ENCODE results near the gene TPPP3.
"Not testable (repeated sequence)": the region's sequence is repeated elsewhere in the genome, so short reads cannot be mapped to it uniquely, and the experiment has no call there.

Gene TPPP3

GRCh38 chr16:67389911-67390815 is 3.1 kb downstream of the TPPP3 start:
- Histone ChIP-seq H3K9me3 (ENCODE audit: control insufficient read depth, low read length) (no peaks in the 10 kb centered on the region), H3K27ac (ENCODE audit: insufficient read depth, low read depth, low read length, poor library complexity, severe bottlenecking) (no peak overlapping the region), H3K36me3 (ENCODE audit: control insufficient read depth, insufficient read depth, low read length) (no peaks in the 10 kb centered on the region), H3K4me1 (ENCODE audit: control insufficient read depth, insufficient read depth, low read length) (peaks cover 37% of the 10 kb centered on the region), H3K27me3 (ENCODE audit: control insufficient read depth, insufficient read depth, low read length, poor library complexity, severe bottlenecking) (peaks cover 36% of the 10 kb centered on the region), H3K4me3 (ENCODE audit: insufficient read depth, low read depth, low read length) (no peak overlapping the region)
- WGBS, 2 experiments, result 93 to 94% methylated on average over 27 of the region's 27 CpGs

- H3K9me3 ChIP-seq (ENCODE audit: control insufficient read depth, low read length), result no peaks in the 10 kb centered on the region
- 87 to 97% methylated on average over 2 of the region's 2 CpGs for WGBS, 2 experiments
- peaks cover 20% of the 10 kb centered on the region for H3K27me3 ChIP-seq (ENCODE audit: control insufficient read depth, insufficient read depth, low read length, poor library complexity, severe bottlenecking)
- peaks cover 25% of the 10 kb centered on the region for H3K4me1 ChIP-seq (ENCODE audit: control insufficient read depth, insufficient read depth, low read length)
- no peak overlapping the region for H3K27ac ChIP-seq (ENCODE audit: insufficient read depth, low read depth, low read length, poor library complexity, severe bottlenecking)
- H3K36me3 ChIP-seq (ENCODE audit: control insufficient read depth, insufficient read depth, low read length), result no peaks in the 10 kb centered on the region
- H3K4me3 ChIP-seq (ENCODE audit: insufficient read depth, low read depth, low read length), result no peak overlapping the region
Measured at GRCh38 chr16:67388591-67388990, 4.7 kb downstream of the TPPP3 start.

GRCh38 chr16:67388191-67388590 is 5.1 kb downstream of the TPPP3 start:
- H3K9me3 ChIP-seq (ENCODE audit: control insufficient read depth, low read length), result no peaks in the 10 kb centered on the region
- H3K4me1 ChIP-seq (ENCODE audit: control insufficient read depth, insufficient read depth, low read length), result peaks cover 23% of the 10 kb centered on the region
- 88 to 89% methylated on average over 8 of the region's 8 CpGs for WGBS, 2 experiments
- no peaks in the 10 kb centered on the region for H3K36me3 ChIP-seq (ENCODE audit: control insufficient read depth, insufficient read depth, low read length)
- H3K27me3 ChIP-seq (ENCODE audit: control insufficient read depth, insufficient read depth, low read length, poor library complexity, severe bottlenecking), result peaks cover 16% of the 10 kb centered on the region
- H3K27ac ChIP-seq (ENCODE audit: insufficient read depth, low read depth, low read length, poor library complexity, severe bottlenecking), result no peak overlapping the region
- no peak overlapping the region for H3K4me3 ChIP-seq (ENCODE audit: insufficient read depth, low read depth, low read length)

DNA sequence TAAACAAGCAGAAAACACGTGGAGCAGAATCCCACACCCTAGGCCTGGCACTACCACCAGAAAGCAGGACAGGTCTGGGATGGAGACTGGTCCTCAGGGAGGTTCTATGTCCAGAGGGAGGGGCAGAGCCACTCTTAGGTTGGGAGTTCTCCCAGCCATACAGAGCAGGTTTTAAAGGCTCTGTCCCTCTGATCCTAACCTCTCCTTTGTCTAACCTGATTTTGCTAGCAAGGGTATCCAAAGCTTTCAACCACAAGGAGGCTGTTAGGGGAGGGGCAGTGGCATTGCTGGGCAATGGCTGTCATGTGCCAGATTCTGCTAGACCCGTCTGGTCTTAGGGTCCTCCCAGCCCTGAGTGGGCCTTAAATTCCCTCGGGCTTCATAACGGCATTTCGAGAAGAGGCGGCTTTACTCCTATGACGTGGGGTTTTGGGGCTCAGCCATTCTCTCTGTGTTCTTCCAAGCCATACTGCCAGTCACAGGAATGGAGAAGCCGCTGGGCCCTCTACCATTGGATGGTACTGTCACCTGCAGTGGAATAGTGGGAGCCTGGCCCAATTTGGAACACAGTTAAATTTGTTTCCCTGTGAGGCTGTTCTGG is 5.7 kb downstream of the TPPP3 start:
- H3K36me3 ChIP-seq (ENCODE audit: control insufficient read depth, insufficient read depth, low read length), result no peaks in the 10 kb centered on the region
- H3K9me3 ChIP-seq (ENCODE audit: control insufficient read depth, low read length), result no peaks in the 10 kb centered on the region
- no peak overlapping the region for H3K4me3 ChIP-seq (ENCODE audit: insufficient read depth, low read depth, low read length)
- H3K4me1 ChIP-seq (ENCODE audit: control insufficient read depth, insufficient read depth, low read length), result peaks cover 18% of the 10 kb centered on the region
- no peak overlapping the region for H3K27ac ChIP-seq (ENCODE audit: insufficient read depth, low read depth, low read length, poor library complexity, severe bottlenecking)
- peaks cover 10% of the 10 kb centered on the region for H3K27me3 ChIP-seq (ENCODE audit: control insufficient read depth, insufficient read depth, low read length, poor library complexity, severe bottlenecking)
- WGBS, 2 experiments, result 86 to 88% methylated on average over 8 of the region's 8 CpGs

DNA sequence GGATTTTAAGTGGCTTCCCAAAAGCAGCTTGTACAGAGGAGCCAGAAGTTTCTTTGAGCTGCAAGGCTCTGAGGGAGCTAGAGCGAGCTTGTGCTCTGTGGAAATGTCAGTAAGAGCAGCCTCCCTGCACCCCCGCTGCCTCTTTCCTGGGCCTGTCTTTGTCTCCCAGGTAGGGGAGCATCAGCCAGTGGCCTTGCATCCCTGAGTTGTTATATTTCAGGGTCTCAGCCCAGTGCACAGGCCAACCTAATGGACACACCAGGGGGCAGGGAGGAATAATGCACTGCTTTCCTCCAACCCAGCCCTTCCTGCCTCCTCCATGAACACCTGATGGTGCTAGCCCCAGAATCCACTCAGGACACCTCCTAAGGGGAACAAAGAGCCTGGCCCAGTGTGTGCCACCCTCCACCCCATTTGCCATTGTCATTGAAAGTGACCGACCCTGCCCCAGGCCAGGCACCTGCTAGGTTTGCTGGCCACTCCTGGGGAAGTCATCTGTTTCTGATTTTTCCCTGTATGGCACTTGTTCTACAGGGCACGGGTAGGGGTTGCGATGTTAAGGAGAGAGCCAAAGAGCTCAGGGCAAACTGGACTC is 6.3 kb downstream of the TPPP3 start:
- Histone ChIP-seq H3K36me3 (ENCODE audit: control insufficient read depth, insufficient read depth, low read length) (no peaks in the 10 kb centered on the region), H3K27ac (ENCODE audit: insufficient read depth, low read depth, low read length, poor library complexity, severe bottlenecking) (no peak overlapping the region), H3K4me1 (ENCODE audit: control insufficient read depth, insufficient read depth, low read length) (peaks cover 11% of the 10 kb centered on the region), H3K9me3 (ENCODE audit: control insufficient read depth, low read length) (no peaks in the 10 kb centered on the region), H3K27me3 (ENCODE audit: control insufficient read depth, insufficient read depth, low read length, poor library complexity, severe bottlenecking) (peaks cover 4% of the 10 kb centered on the region), H3K4me3 (ENCODE audit: insufficient read depth, low read depth, low read length) (no peak overlapping the region)
- WGBS, 2 experiments, result 79 to 87% methylated on average over 5 of the region's 5 CpGs

DNA sequence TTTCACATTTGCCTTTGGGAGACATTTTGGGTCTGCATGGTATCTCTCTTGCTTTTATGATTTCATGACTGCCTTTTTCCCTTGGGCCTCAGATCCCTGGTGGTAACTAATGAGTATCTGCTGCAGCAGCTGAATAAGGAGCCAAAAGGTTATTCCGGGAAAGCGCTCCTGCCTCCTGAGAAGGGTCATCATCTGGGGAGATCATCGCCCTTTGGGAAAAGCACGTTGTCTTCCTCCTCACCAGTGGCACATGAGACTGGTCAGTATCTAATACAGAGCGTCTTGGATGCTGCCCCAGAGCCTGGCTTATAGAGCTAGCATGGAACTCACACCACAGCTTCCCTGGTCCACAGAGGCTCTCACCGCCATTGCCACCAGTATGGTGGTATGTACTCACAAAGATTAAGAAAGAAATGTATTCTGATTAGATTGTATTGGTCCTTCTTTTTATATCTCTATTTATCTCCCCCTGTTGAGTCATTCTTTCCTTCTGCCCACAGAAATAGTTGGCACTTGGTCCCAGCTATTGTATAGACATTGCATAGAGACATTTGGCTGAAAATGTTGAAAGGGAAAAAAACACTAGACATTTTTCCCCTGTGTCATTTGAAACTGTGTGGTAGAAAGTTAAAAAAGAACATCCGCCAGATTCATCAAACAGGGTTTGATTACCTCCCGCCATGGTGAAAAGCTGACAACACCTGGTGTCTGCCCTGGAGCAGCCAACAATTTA is 8.4 kb downstream of the TPPP3 start:
- no peaks in the 10 kb centered on the region for H3K9me3 ChIP-seq (ENCODE audit: control insufficient read depth, low read length)
- 91 to 95% methylated on average over 8 of the region's 8 CpGs for WGBS, 2 experiments
- no peak overlapping the region for H3K27ac ChIP-seq (ENCODE audit: insufficient read depth, low read depth, low read length, poor library complexity, severe bottlenecking)
- H3K36me3 ChIP-seq (ENCODE audit: control insufficient read depth, insufficient read depth, low read length), result no peaks in the 10 kb centered on the region
- H3K4me1 ChIP-seq (ENCODE audit: control insufficient read depth, insufficient read depth, low read length), result no peaks in the 10 kb centered on the region
- H3K4me3 ChIP-seq (ENCODE audit: insufficient read depth, low read depth, low read length), result no peak overlapping the region
- H3K27me3 ChIP-seq (ENCODE audit: control insufficient read depth, insufficient read depth, low read length, poor library complexity, severe bottlenecking), result no peaks in the 10 kb centered on the region

DNA sequence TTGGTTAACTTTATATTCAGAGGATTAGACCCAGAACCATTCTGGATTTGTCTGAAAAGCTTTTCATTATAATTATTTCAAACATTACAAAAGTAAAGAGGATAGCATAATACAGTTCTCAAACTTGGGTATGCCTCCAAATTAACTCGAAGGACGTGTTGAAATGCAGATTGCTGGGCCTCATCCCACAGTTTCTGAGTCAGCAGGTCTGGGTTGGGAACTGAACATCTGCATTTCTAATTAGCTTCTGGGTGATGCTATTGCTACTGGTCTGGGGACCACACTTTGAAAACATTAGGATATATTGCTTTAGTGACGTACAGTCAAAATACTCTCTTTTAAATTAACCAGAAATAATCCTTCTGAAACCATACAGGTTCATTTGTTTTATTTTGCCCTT is 10.0 kb downstream of the TPPP3 start:
- WGBS, 2 experiments, result 52 to 86% methylated on average over 2 to 3 of the region's 3 CpGs

DNA sequence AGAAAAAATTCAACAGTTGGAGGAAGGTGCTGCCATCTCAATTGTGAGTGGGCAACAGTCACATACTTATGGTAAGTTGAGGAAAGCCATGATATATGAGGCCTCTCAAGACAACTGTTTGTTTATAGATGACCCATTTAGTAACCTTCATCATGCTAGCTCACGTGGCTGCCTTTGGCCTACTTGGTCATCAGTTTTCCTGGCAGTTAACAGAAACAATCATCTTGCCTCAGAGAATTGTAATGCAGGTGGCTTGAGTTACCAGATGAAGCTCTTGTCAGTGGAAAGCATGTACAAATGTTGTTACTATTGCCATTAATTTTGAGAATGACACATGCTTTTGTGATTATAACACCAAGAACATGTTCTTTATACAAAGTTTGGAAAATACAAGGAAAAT is 14.7 kb downstream of the TPPP3 start:
- no peaks in the 10 kb centered on the region for H3K4me1 ChIP-seq (ENCODE audit: control insufficient read depth, insufficient read depth, low read length)
- H3K36me3 ChIP-seq (ENCODE audit: control insufficient read depth, insufficient read depth, low read length), result no peaks in the 10 kb centered on the region
- no peaks in the 10 kb centered on the region for H3K9me3 ChIP-seq (ENCODE audit: control insufficient read depth, low read length)
- no peak overlapping the region for H3K4me3 ChIP-seq (ENCODE audit: insufficient read depth, low read depth, low read length)
- H3K27ac ChIP-seq (ENCODE audit: insufficient read depth, low read depth, low read length, poor library complexity, severe bottlenecking), result no peak overlapping the region
- H3K27me3 ChIP-seq (ENCODE audit: control insufficient read depth, insufficient read depth, low read length, poor library complexity, severe bottlenecking), result no peaks in the 10 kb centered on the region
- 71 to 83% methylated on average over 1 of the region's 1 CpG for WGBS, 2 experiments

More for the DNA sequence above, 10.0 kb downstream of the TPPP3 start:
- Histone ChIP-seq H3K4me3 (ENCODE audit: insufficient read depth, low read depth, low read length) (no peak overlapping the region), H3K4me1 (ENCODE audit: control insufficient read depth, insufficient read depth, low read length) (no peaks in the 10 kb centered on the region), H3K36me3 (ENCODE audit: control insufficient read depth, insufficient read depth, low read length) (no peaks in the 10 kb centered on the region), H3K27me3 (ENCODE audit: control insufficient read depth, insufficient read depth, low read length, poor library complexity, severe bottlenecking) (no peaks in the 10 kb centered on the region), H3K27ac (ENCODE audit: insufficient read depth, low read depth, low read length, poor library complexity, severe bottlenecking) (no peak overlapping the region), H3K9me3 (ENCODE audit: control insufficient read depth, low read length) (no peaks in the 10 kb centered on the region)

- H3K4me1 ChIP-seq (ENCODE audit: control insufficient read depth, insufficient read depth, low read length); H3K27ac ChIP-seq (ENCODE audit: insufficient read depth, low read depth, low read length, poor library complexity, severe bottlenecking); H3K27me3 ChIP-seq (ENCODE audit: control insufficient read depth, insufficient read depth, low read length, poor library complexity, severe bottlenecking); H3K4me3 ChIP-seq (ENCODE audit: insufficient read depth, low read depth, low read length); H3K9me3 ChIP-seq (ENCODE audit: control insufficient read depth, low read length); H3K36me3 ChIP-seq (ENCODE audit: control insufficient read depth, insufficient read depth, low read length): not testable (repeated sequence)
- WGBS, 2 experiments, result 94 to 96% methylated on average over 10 to 11 of the region's 11 CpGs
Measured at GRCh38 chr16:67376012-67376411, 17.3 kb downstream of the TPPP3 start.

DNA sequence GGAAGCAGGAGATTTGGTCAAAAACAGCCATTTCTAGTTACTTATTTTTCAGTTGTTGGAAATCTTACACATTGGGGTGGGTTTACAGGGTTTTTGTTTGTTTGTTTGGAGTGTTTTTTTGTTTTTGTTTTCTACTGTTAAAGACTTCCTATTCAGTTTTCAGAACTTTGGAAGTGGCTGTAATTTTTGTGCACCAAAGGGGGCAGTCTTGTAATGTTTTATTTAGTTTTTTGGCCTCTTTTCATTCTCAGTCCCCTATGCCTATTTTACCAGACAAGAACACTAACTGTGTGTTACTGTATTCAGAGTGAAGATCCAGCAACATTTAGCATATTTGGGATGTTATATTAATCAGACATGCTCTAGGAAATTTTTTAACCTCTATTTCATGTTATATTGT is 20.6 kb downstream of the TPPP3 start:
- Histone ChIP-seq H3K27me3 (ENCODE audit: control insufficient read depth, insufficient read depth, low read length, poor library complexity, severe bottlenecking) (peaks cover 12% of the 10 kb centered on the region), H3K4me1 (ENCODE audit: control insufficient read depth, insufficient read depth, low read length) (no peaks in the 10 kb centered on the region), H3K9me3 (ENCODE audit: control insufficient read depth, low read length) (no peaks in the 10 kb centered on the region), H3K36me3 (ENCODE audit: control insufficient read depth, insufficient read depth, low read length) (no peaks in the 10 kb centered on the region), H3K27ac (ENCODE audit: insufficient read depth, low read depth, low read length, poor library complexity, severe bottlenecking) (no peak overlapping the region), H3K4me3 (ENCODE audit: insufficient read depth, low read depth, low read length) (no peak overlapping the region)
